ENCODE results near the gene FBXL2.

DNA sequence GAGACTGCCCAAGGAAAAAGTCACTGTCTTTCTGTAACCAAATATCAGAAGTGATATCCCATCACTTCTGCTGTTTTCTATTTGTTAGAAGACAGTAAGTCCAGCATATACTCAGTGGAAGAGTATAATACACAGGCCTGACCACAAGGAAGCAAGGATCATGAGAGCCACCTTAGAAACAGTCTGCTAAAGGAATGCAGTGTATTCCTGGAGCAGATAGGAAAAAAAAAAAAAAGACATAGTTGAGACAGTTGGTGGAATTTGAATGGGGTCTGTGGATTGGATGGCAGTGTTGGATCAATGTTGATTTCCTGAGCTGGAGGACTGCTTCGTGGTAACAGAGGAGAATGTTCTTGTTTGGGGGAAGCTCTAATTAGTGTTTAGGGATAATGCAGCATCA lies 26.5 kb upstream of the FBXL2 start:
- no peak for TF ChIP-seq RAD21 (IDR thresholded peaks at IDR 0.05 in 1 of 2, conservative IDR thresholded peaks at IDR 0.05 in 1 of 2; ENCODE audit: low read depth in 2 of 2, low read length in 2 of 2)
- no peak for TF ChIP-seq SIN3A (conservative IDR thresholded peaks at IDR 0.05 in 1 of 2, IDR thresholded peaks at IDR 0.05 in 1 of 2; ENCODE audit: low read depth in 1 of 2, low read length in 2 of 2)
- TF ChIP-seq, protein P1, sequence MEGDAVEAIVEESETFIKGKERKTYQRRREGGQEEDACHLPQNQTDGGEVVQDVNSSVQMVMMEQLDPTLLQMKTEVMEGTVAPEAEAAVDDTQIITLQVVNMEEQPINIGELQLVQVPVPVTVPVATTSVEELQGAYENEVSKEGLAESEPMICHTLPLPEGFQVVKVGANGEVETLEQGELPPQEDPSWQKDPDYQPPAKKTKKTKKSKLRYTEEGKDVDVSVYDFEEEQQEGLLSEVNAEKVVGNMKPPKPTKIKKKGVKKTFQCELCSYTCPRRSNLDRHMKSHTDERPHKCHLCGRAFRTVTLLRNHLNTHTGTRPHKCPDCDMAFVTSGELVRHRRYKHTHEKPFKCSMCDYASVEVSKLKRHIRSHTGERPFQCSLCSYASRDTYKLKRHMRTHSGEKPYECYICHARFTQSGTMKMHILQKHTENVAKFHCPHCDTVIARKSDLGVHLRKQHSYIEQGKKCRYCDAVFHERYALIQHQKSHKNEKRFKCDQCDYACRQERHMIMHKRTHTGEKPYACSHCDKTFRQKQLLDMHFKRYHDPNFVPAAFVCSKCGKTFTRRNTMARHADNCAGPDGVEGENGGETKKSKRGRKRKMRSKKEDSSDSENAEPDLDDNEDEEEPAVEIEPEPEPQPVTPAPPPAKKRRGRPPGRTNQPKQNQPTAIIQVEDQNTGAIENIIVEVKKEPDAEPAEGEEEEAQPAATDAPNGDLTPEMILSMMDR (IDR thresholded peaks at IDR 0.05; ENCODE audit: control extremely low read depth in 1 of 3, insufficient read depth in 1 of 3, low read depth in 1 of 3, low read length in 3 of 3), result no peak
- no peak for TF ChIP-seq MAFK (IDR thresholded peaks at IDR 0.05; ENCODE audit: low read depth, low read length)
- no peak for TF ChIP-seq TAF1 (IDR thresholded peaks at IDR 0.05; ENCODE audit: low read depth, low read length)
- no peak for TF ChIP-seq SIX5 (IDR thresholded peaks at IDR 0.05; ENCODE audit: low read depth, low read length)

All from H1 (cell line).